SK-N-SH (cell line): ENCODE data around the gene ATG4B.

Source experiments
- CTCF ChIP-seq: fragments of 200-600 bp; sonication (generic); IDR thresholded peaks from 2 replicates; pipeline ENCODE4 v1.6.1; 2017; ENCODE audit warnings: antibody characterized with exemption, mild to moderate bottlenecking, moderate library complexity
- GABPA ChIP-seq: IDR thresholded peaks from 2 replicates; pipeline ENCODE4 v1.4.0; 2012; ENCODE audit warnings: low read depth, mild to moderate bottlenecking
- JUND ChIP-seq: IDR thresholded peaks from 2 replicates; pipeline ENCODE4 v1.4.0; 2012
- POLR2AphosphoS5 ChIP-seq: IDR thresholded peaks from 2 replicates; pipeline ENCODE4 v1.6.1; 2012; ENCODE audit warnings: low read depth, low read length
- RAD21 ChIP-seq: IDR thresholded peaks from 2 replicates; pipeline ENCODE4 v1.6.1; 2012; ENCODE audit warnings: mild to moderate bottlenecking, low read length
- SMC3 ChIP-seq: IDR thresholded peaks from 2 replicates; pipeline ENCODE4 v1.6.1; 2012; ENCODE audit warnings: low read depth, low read length, improper control_type of control experiment
- TAF1 ChIP-seq: IDR thresholded peaks from 2 replicates; pipeline ENCODE4 v1.6.1; 2012; ENCODE audit warnings: low read depth, mild to moderate bottlenecking, low read length, moderate library complexity, borderline replicate concordance
- TCF12 ChIP-seq: IDR thresholded peaks from 2 replicates; pipeline ENCODE4 v1.4.0; 2012

- TF ChIP-seq GABPA (no peak), POLR2AphosphoS5 (no peak), CTCF (no peak), TCF12 (no peak), SMC3 (no peak), TAF1 (no peak), RAD21 (no peak), JUND (no peak)
These were observed 7.6 kb upstream of the ATG4B start for GRCh38 chr2:241629762-241630435.
